HEK293 (cell line): ENCODE measurements around the gene PTPN6.

Experiments used
- CTCF ChIA-PET: fragments of 350-600 bp; formaldehyde crosslinking; extraction: SDS; loops from one replicate; lab custom pipeline; 2021; ENCODE audit warnings: antibody characterized with exemption; lab: Yijun Ruan, JAX
- POLR2A ChIA-PET: fragments of 300-600 bp; formaldehyde crosslinking; extraction: SDS; loops from one replicate; lab custom pipeline; 2020; ENCODE audit warnings: antibody characterized with exemption, inconsistent platforms; lab: Yijun Ruan, JAX
- H3K27ac ChIP-seq: fragments of 200-500 bp; sonication (Bioruptor generic); 2 replicates; pipeline ENCODE4 v1.5.1; 2014; ENCODE audit warnings: low read depth, low read length, control low read depth, inconsistent platforms; ENCODE audit errors: extremely low read depth
- H3K36me3 ChIP-seq, 2 experiments: fragments of 200-500 bp in 1 of 2; sonication (Bioruptor generic) in 1 of 2; 1 replicate in 1 of 2; 2 replicates in 1 of 2; pipeline ENCODE4 v1.5.1; 2014 to 2017; ENCODE audit warnings: inconsistent platforms in 2 of 2, low read length in 2 of 2; ENCODE audit not compliant: control insufficient read depth in 2 of 2, insufficient read depth in 1 of 2
- H3K4me1 ChIP-seq: fragments of 200-500 bp; sonication (Bioruptor generic); 2 replicates; pipeline ENCODE4 v1.5.1; 2014; ENCODE audit warnings: mild to moderate bottlenecking, low read length, inconsistent platforms; ENCODE audit not compliant: control insufficient read depth, insufficient read depth
- H3K4me3 ChIP-seq: 2 replicates; pipeline ENCODE4 v1.5.1; 2011; ENCODE audit warnings: low read depth, mild to moderate bottlenecking, control low read depth, low read length, moderate library complexity
- H3K9me3 ChIP-seq: fragments of 200-500 bp; sonication (Bioruptor generic); 2 replicates; pipeline ENCODE4 v1.5.1; 2014; ENCODE audit warnings: low read depth, low read length, inconsistent platforms; ENCODE audit not compliant: control insufficient read depth, insufficient read depth
- ATF2 ChIP-seq: fragments of 450-650 bp; formaldehyde crosslinking; IDR thresholded peaks from 2 replicates; pipeline ENCODE4 v1.5.1; 2016; ENCODE audit warnings: missing biosample characterization, missing genetic modification characterization, low read depth
- ELK4 ChIP-seq: IDR thresholded peaks from 2 replicates; pipeline ENCODE4 v1.6.1; 2011; ENCODE audit warnings: mild to moderate bottlenecking, low read depth, low read length, borderline replicate concordance
- HOXA7 ChIP-seq: sonication (generic); formaldehyde crosslinking; IDR thresholded peaks from 2 replicates; pipeline ENCODE4 v1.8.1; 2022; ENCODE audit warnings: missing genetic modification reagents, borderline replicate concordance
- HOXD13 ChIP-seq: sonication (generic); formaldehyde crosslinking; IDR thresholded peaks from 2 replicates; pipeline ENCODE4 v1.8.0; 2022; ENCODE audit warnings: missing genetic modification reagents, borderline replicate concordance
- KLF17 ChIP-seq: fragments of 450-650 bp; formaldehyde crosslinking; IDR thresholded peaks from 2 replicates; pipeline ENCODE4 v1.5.1; 2016; ENCODE audit warnings: missing biosample characterization, missing genetic modification characterization
- PBX3 ChIP-seq: sonication (generic); formaldehyde crosslinking; IDR thresholded peaks from 2 replicates; pipeline ENCODE4 v1.8.1; 2022; ENCODE audit warnings: mild to moderate bottlenecking, moderate library complexity, missing genetic modification reagents
- PRDM1 ChIP-seq: fragments of 450-650 bp; formaldehyde crosslinking; IDR thresholded peaks from 2 replicates; pipeline ENCODE4; 2016; ENCODE audit warnings: missing biosample characterization, missing genetic modification characterization
- ZNF10 ChIP-seq: fragments of 450-650 bp; formaldehyde crosslinking; IDR thresholded peaks from 2 replicates; pipeline ENCODE4 v1.5.1; 2017; ENCODE audit warnings: missing biosample characterization, missing genetic modification characterization
- ZNF146 ChIP-seq: fragments of 450-650 bp; formaldehyde crosslinking; IDR thresholded peaks from 2 replicates; pipeline ENCODE4 v1.5.1; 2016; ENCODE audit warnings: missing biosample characterization, missing genetic modification characterization
- ZNF157 ChIP-seq: fragments of 450-650 bp; formaldehyde crosslinking; IDR thresholded peaks from 2 replicates; pipeline ENCODE4 v1.5.1; 2016; ENCODE audit warnings: missing biosample characterization, missing genetic modification characterization
- ZNF248 ChIP-seq: fragments of 450-650 bp; formaldehyde crosslinking; IDR thresholded peaks from 2 replicates; pipeline ENCODE4 v1.5.1; 2017; ENCODE audit warnings: missing biosample characterization, missing genetic modification characterization
- ZNF266 ChIP-seq: fragments of 450-650 bp; formaldehyde crosslinking; IDR thresholded peaks from 2 replicates; pipeline ENCODE4 v1.5.1; 2016; ENCODE audit warnings: missing biosample characterization, missing genetic modification characterization, low read depth
- ZNF366 ChIP-seq: fragments of 450-650 bp; formaldehyde crosslinking; conservative IDR thresholded peaks from 2 replicates; pipeline ENCODE4 v1.5.1; 2016; ENCODE audit warnings: missing biosample characterization, missing genetic modification characterization
- ZNF37A ChIP-seq: fragments of 450-650 bp; IDR thresholded peaks from 2 replicates; pipeline ENCODE4 v1.5.1; 2018; ENCODE audit warnings: missing biosample characterization, missing genetic modification characterization
- ZNF580 ChIP-seq: fragments of 450-650 bp; formaldehyde crosslinking; IDR thresholded peaks from 2 replicates; pipeline ENCODE4 v1.5.1; 2016; ENCODE audit warnings: missing biosample characterization, missing genetic modification characterization
- ZNF600 ChIP-seq: fragments of 450-650 bp; formaldehyde crosslinking; IDR thresholded peaks from 2 replicates; pipeline ENCODE4 v1.5.1; 2016; ENCODE audit warnings: missing biosample characterization, missing genetic modification characterization
- ZNF623 ChIP-seq: fragments of 450-650 bp; formaldehyde crosslinking; IDR thresholded peaks from 2 replicates; pipeline ENCODE4 v1.5.1; 2016; ENCODE audit warnings: missing biosample characterization, missing genetic modification characterization
- ZNF629 ChIP-seq: fragments of 450-650 bp; formaldehyde crosslinking; IDR thresholded peaks from 2 replicates; pipeline ENCODE4 v1.5.1; 2017; ENCODE audit warnings: missing biosample characterization, missing genetic modification characterization
- ZNF692 ChIP-seq: fragments of 450-650 bp; formaldehyde crosslinking; IDR thresholded peaks from 2 replicates; pipeline ENCODE4 v1.5.1; 2016; ENCODE audit warnings: missing biosample characterization, missing genetic modification characterization
- ZNF707 ChIP-seq: fragments of 450-650 bp; formaldehyde crosslinking; IDR thresholded peaks from 2 replicates; pipeline ENCODE4 v1.5.1; 2016; ENCODE audit warnings: missing biosample characterization, missing genetic modification characterization
- ZNF76 ChIP-seq: fragments of 450-650 bp; formaldehyde crosslinking; IDR thresholded peaks from 2 replicates; pipeline ENCODE4; 2016; ENCODE audit warnings: low read depth, missing biosample characterization, missing genetic modification characterization, borderline replicate concordance
- ZNF768 ChIP-seq: fragments of 450-650 bp; formaldehyde crosslinking; IDR thresholded peaks from 2 replicates; pipeline ENCODE4 v1.5.1; 2018; ENCODE audit warnings: missing biosample characterization, mild to moderate bottlenecking, missing genetic modification characterization

PTPN6 gene

GRCh38 chr12:6950811-6951540 lies at the start of gene PTPN6:
PTPN6 (plus strand) TSS chr12:6951356; CDS start chr12:6951513, 157 bp downstream.
- Histone ChIP-seq H3K4me3 (no peak within 1 kb of the TSS), H3K27ac (no peak within 1 kb of the TSS), H3K4me1 (peaks cover 4% of the 10 kb centered on the region; the same call in 1 of the 2 replicates), H3K36me3 (peaks cover 0 to 3% of the 10 kb centered on the region in 2 experiments; a peak in 1 of 3 replicates), H3K9me3 (no peaks in the 10 kb centered on the region)
- TF ChIP-seq ZNF580, result no peak
- peak; percentile 58; the same call in 1 of the 2 replicates for TF ChIP-seq ZNF692
- POLR2A ChIA-PET, result no interaction called here
- CTCF ChIA-PET, result interaction anchor here (0.5 to 2.8 kb wide), 4 partner anchors 11 to 95 kb away, joined by 3 to 10 read pairs (median 4); no protein-coding TSS in a partner anchor

- H3K36me3 ChIP-seq, result no peaks in the 10 kb centered on the region
- ChIA-PET CTCF (interaction anchor here (0.6 to 2.3 kb wide), 5 partner anchors 11 to 33 kb away, joined by 3 to 9 read pairs (median 4); partner anchors contain the start of gene SPSB2), POLR2A (interaction anchor here (1.0 to 2.6 kb wide), 3 partner anchors 11 to 42 kb away, joined by 3 to 7 read pairs (median 4); partner anchors contain the start of gene SPSB2)
- TF ChIP-seq ZNF768 (no peak), ZNF248 (tag by site-specific recombination) (no peak), ZNF76 (tag by site-specific recombination) (no peak), ZNF266 (tag by site-specific recombination) (no peak)
- H3K4me1 ChIP-seq, result peaks cover 13% of the 10 kb centered on the region; the same call in 1 of the 2 replicates
- H3K4me3 ChIP-seq, result no peak overlapping the region
- no peaks in the 10 kb centered on the region for H3K9me3 ChIP-seq
- no peak overlapping the region for H3K27ac ChIP-seq
These were observed 48.7 kb upstream of the PTPN6 start for GRCh38 chr12:6902448-6902847.

- Histone ChIP-seq H3K9me3 (no peaks in the 10 kb centered on the region), H3K36me3 (no peaks in the 10 kb centered on the region), H3K4me1 (peaks cover 13% of the 10 kb centered on the region; the same call in 1 of the 2 replicates), H3K27ac (peak overlapping the region; percentile 57; the same call in 1 of the 2 replicates), H3K4me3 (no peak overlapping the region)
- CTCF ChIA-PET, result interaction anchor here (1.2 to 2.3 kb wide), 2 partner anchors 12 to 22 kb away, joined by 8 to 9 read pairs; no protein-coding TSS in a partner anchor
- POLR2A ChIA-PET, result interaction anchor here (0.6 to 2.6 kb wide), 7 partner anchors 10 to 180 kb away, joined by 3 to 10 read pairs (median 7); partner anchors contain the start of genes COPS7A, SPSB2, TPI1 and USP5
- TF ChIP-seq HOXA7, result no peak
- peak; percentile 82 for TF ChIP-seq ZNF600 (tag by site-specific recombination)
- no peak for TF ChIP-seq ZNF157 (tag by site-specific recombination)
- TF ChIP-seq ZNF10 (tag by site-specific recombination), result no peak
- TF ChIP-seq ZNF623 (tag by site-specific recombination), result no peak
- TF ChIP-seq ZNF707 (tag by site-specific recombination), result no peak
- TF ChIP-seq HOXD13 (CRISPR knock-in tag), result no peak
- TF ChIP-seq KLF17 (tag by site-specific recombination), result no peak
- TF ChIP-seq ELK4, result no peak
- TF ChIP-seq ZNF629 (tag by site-specific recombination), result 0 out of 2 replicates have a peak, but pooled peaks have one; percentile 11
- peak; percentile 42; the same call in 1 of the 2 replicates for TF ChIP-seq ZNF366 (tag by site-specific recombination)
- no peak for TF ChIP-seq ZNF146
- peak; percentile 50; the same call in 1 of the 2 replicates for TF ChIP-seq ATF2
- no peak for TF ChIP-seq PRDM1
- TF ChIP-seq ZNF37A, result no peak
- no peak for TF ChIP-seq PBX3 (CRISPR knock-in tag)
These were observed 47.4 kb upstream of the PTPN6 start for GRCh38 chr12:6903722-6904121.
